Kidney (tissue), 14 donors: Measurements from ENCODE around the gene MUCL1. TPM values are rescaled to one million over a fixed set of nuclear protein-coding genes. Genes with fewer than 3 reads are reported as not detected.

Experiments
- DNase-seq, 5 donors: peaks; one replicate each; pipeline ENCODE4 v3.0.0-alpha.2; 2013 to 2020
- FAIRE-seq: peaks from 2 replicates; lab custom pipeline; 2012; peaks lifted over from hg19 to GRCh38; lab: Jason Lieb, UNC
- H3K27ac ChIP-seq, 2 donors: one replicate each; pipeline ENCODE4 v1.7.0; 2013; ENCODE audit warnings: low read depth in 2 of 2, low read length in 2 of 2, inconsistent platforms in 1 of 2
- H3K27me3 ChIP-seq: one replicate; pipeline ENCODE4 v1.7.1; 2013; ENCODE audit warnings: low read length, inconsistent platforms; ENCODE audit not compliant: control insufficient read depth, insufficient read depth
- H3K36me3 ChIP-seq, 3 donors: one replicate each; pipeline versions ENCODE4 v1.7.0 to v1.7.1; 2013; ENCODE audit warnings: low read length in 3 of 3, control low read depth in 1 of 3, inconsistent platforms in 1 of 3; ENCODE audit not compliant: insufficient read depth in 3 of 3, control insufficient read depth in 2 of 3
- H3K4me1 ChIP-seq, 3 donors: one replicate each; pipeline versions ENCODE4 v1.7.0 to v1.7.1; 2013; ENCODE audit warnings: low read length in 3 of 3, inconsistent platforms in 1 of 3, low read depth in 1 of 3; ENCODE audit not compliant: control insufficient read depth in 2 of 3, insufficient read depth in 2 of 3
- H3K4me3 ChIP-seq, 3 donors: one replicate each; pipeline versions ENCODE4 v1.7.0 to v1.8.1; 2013; ENCODE audit warnings: low read length in 3 of 3, control low read depth in 1 of 3, inconsistent platforms in 1 of 3
- H3K9ac ChIP-seq, 3 donors: one replicate each; pipeline versions ENCODE4 v1.7.0 to v1.7.1; 2013; ENCODE audit warnings: low read length in 3 of 3, control low read depth in 1 of 3, inconsistent platforms in 1 of 3
- H3K9me3 ChIP-seq, 3 donors: one replicate each; pipeline versions ENCODE4 v1.7.0 to v1.7.1; 2013; ENCODE audit warnings: low read length in 3 of 3, control low read depth in 1 of 3, inconsistent platforms in 1 of 3; ENCODE audit not compliant: control insufficient read depth in 2 of 3, insufficient read depth in 1 of 3
- CTCF ChIP-seq: IDR thresholded peaks from 3 replicates; pipeline ENCODE4 v1.5.1; 2012; ENCODE audit warnings: mild to moderate bottlenecking, moderate library complexity, borderline replicate concordance; ENCODE audit not compliant: insufficient read depth; ENCODE audit errors: extremely low read depth
- intact Hi-C: fragments of 100-400 bp; cut with DNase I; formaldehyde crosslinking; loops from one replicate; pipeline ENCODE4 v1.11.1; 2022
- polyA plus RNA-seq: library from polyadenylated mRNA; stranded (reverse); fragments of 350-450 nt; fragmentation: Illumina TruSeq; extraction: RNeasy Lipid Tissue Mini Kit (QIAGEN cat#74804); gene quantifications from one replicate; pipeline ENCODE4 v1.2.3, GENCODE V29; 2014; ENCODE audit warnings: low read depth, low replicate concordance; ENCODE audit not compliant: insufficient read depth
- total RNA-seq: library from RNA; stranded (reverse); fragmentation: NEBNext Ultra II Directional; extraction: Animal tissue kit (Norgen Biotek cat#: 25700); gene quantifications from one replicate; pipeline ENCODE4 v1.2.1, GENCODE V29; 2021
- donor health status: control.
- donor health status: control.
- donor health status: control.
- donor health status: control.
- donor health status: control.
- donor health status: DM: yes; HTN: yes; CAD: no.
- donor health status: Normal renal cell carcinoma (clear cell type).

Gene MUCL1
- total and polyA plus RNA-seq, 2 donors from 2014 or later: not detected

DNA sequence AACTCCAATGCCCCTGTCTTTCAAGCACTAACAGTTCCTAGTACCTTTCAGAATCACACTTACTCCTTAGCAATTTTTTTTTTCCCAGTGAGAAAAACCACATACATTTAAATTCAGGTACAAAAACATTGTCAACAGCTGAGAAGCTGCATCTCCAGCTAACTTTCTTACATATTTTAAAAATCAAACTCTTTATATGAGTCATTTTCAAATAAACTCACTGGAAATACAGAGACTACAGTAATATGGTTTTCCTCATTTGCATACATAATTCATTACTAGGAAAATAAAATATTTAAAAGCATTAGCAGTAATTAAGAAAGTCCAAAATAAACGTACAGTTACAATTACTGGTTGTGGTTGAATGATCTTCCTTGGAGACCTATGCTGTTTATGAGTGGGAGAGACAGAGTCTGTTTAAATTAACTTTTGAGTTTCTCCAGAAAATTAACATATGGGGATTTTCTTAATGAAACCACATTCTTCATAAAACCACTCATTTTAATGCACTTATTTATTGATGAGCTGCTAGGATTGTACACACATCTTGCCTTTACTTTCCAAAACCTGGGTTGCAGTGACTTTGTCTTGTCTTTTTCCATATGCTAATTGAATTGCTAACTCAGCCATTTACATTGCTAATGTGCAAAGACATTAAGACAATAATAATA lies 9.8 kb downstream of the MUCL1 start:
- no peak for DNase-seq
- FAIRE-seq: no peak
- TF ChIP-seq CTCF: no peak
- Histone ChIP-seq H3K4me3 (no peak overlapping the region), H3K27ac (no peak overlapping the region), H3K36me3 (no peaks in the 10 kb centered on the region), H3K27me3 (no peaks in the 10 kb centered on the region), H3K9ac (no peak overlapping the region), H3K9me3 (no peaks in the 10 kb centered on the region), H3K4me1 (no peaks in the 10 kb centered on the region)
- intact Hi-C loops: no loop called here

- no peak for FAIRE-seq
- no peak overlapping the region for H3K4me3 ChIP-seq
- intact Hi-C loops: no loop called here
These were observed 11.5 kb downstream of the MUCL1 start for GRCh38 chr12:54865683-54866324.

GRCh38 chr12:54868690-54869089 lies 14.4 kb downstream of the MUCL1 start:
- H3K9ac ChIP-seq: no peak overlapping the region
- no peaks in the 10 kb centered on the region for H3K36me3 ChIP-seq
- H3K27ac ChIP-seq: no peak overlapping the region
- no peaks in the 10 kb centered on the region for H3K4me1 ChIP-seq
- FAIRE-seq (no peak), DNase-seq (no peak)
- H3K9me3 ChIP-seq: no peaks in the 10 kb centered on the region
- no peaks in the 10 kb centered on the region for H3K27me3 ChIP-seq
- no peak for TF ChIP-seq CTCF
- no peak overlapping the region for H3K4me3 ChIP-seq
- intact Hi-C loops: no loop called here

More at GRCh38 chr12:54865683-54866324, 11.5 kb downstream of the MUCL1 start:
- H3K27ac ChIP-seq: no peak overlapping the region
- no peak for DNase-seq
- H3K9me3 ChIP-seq: no peaks in the 10 kb centered on the region
- no peaks in the 10 kb centered on the region for H3K36me3 ChIP-seq
- TF ChIP-seq CTCF: no peak
- no peaks in the 10 kb centered on the region for H3K4me1 ChIP-seq
- H3K9ac ChIP-seq: no peak overlapping the region
- H3K27me3 ChIP-seq: no peaks in the 10 kb centered on the region
